ENCODE data around the gene GZF1. TPM values are rescaled to one million over a fixed set of nuclear protein-coding genes. Genes with fewer than 3 reads are reported as not detected.
"Not testable (repeated sequence)": the region's sequence is repeated elsewhere in the genome, so short reads cannot be mapped to it uniquely, and the experiment has no call there.

GZF1 gene
- total RNA-seq, 1 donor: 61.0 TPM

DNA sequence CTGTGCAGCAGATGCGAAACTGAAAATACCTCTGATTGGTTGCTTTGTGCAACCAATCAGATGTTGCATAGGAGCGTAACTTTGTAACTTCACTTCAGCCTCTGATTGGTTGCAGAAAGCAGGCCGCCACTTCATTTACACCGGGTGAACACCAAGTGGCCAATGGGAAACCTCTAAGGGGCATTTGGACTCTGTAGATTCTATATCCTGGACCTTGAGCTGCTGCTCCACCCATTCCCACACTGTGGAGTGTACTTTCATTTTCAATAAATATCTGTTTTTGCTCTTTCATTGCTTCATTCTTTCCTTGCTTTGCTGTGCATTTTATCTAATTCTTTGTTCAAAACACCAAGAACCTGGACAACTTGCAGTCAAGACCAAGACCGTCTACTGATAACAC is 25.5 kb upstream of the GZF1 start:
- no peaks in the 10 kb centered on the region for H3K9me3 ChIP-seq (ENCODE audit: low read depth, low read length)
- H3K4me1 ChIP-seq (ENCODE audit: insufficient read depth, low read length): no peaks in the 10 kb centered on the region
- no peak overlapping the region for H3K4me3 ChIP-seq (ENCODE audit: low read length)
- H3K27me3 ChIP-seq (ENCODE audit: insufficient read depth, low read length): no peaks in the 10 kb centered on the region

- H3K9me3 ChIP-seq (ENCODE audit: low read depth, low read length): no peaks in the 10 kb centered on the region
- no peaks in the 10 kb centered on the region for H3K27me3 ChIP-seq (ENCODE audit: insufficient read depth, low read length)
- no peak overlapping the region for H3K4me3 ChIP-seq (ENCODE audit: low read length)
- H3K4me1 ChIP-seq (ENCODE audit: insufficient read depth, low read length): no peaks in the 10 kb centered on the region
Observed at GRCh38 chr20:23337312-23337711, 24.7 kb upstream of the GZF1 start.

DNA sequence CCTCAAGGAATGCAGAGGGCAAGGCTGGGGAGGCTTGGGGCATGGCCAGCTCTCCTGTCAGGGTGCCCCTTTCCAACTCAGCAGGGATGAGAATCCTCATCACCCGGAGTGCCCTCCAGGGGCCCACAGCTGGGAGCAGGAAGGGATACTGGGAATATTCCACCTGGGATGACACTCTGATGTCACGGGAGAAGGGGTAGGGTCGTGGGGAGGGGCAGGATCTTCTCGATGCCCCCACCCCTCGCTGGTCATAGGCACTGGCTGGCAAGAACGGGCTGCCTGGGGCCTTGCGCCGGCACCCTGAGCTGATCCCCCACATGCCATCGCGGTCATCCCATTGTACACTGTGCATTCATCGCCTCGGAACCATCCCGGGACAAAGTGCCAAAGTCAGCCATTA is 22.0 kb upstream of the GZF1 start:
- no peak overlapping the region for H3K4me3 ChIP-seq (ENCODE audit: low read length)
- H3K9me3 ChIP-seq (ENCODE audit: low read depth, low read length): no peaks in the 10 kb centered on the region
- no peaks in the 10 kb centered on the region for H3K4me1 ChIP-seq (ENCODE audit: insufficient read depth, low read length)
- no peaks in the 10 kb centered on the region for H3K27me3 ChIP-seq (ENCODE audit: insufficient read depth, low read length)

DNA sequence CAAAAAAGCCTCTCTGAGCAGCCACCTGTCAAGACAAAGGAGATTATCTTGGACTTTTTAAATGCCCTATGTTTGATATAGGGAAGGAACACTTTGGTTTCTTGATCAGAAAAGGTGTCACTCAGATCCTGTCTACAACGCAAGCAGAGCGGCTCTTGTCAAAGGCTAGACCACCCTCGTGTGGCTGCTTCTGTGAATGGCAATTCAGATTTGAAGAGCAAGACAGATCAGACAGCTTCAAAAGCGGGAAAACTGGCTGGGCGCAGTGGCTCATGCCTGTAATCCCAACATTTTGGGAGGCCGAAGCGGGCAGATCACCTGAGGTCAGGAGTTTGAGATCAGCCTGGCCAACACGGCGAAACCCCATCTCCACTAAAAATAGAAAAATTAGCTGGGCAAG is 21.5 kb upstream of the GZF1 start:
- no peaks in the 10 kb centered on the region for H3K9me3 ChIP-seq (ENCODE audit: low read depth, low read length)
- no peaks in the 10 kb centered on the region for H3K4me1 ChIP-seq (ENCODE audit: insufficient read depth, low read length)
- H3K4me3 ChIP-seq (ENCODE audit: low read length): no peak overlapping the region
- no peaks in the 10 kb centered on the region for H3K27me3 ChIP-seq (ENCODE audit: insufficient read depth, low read length)

GRCh38 chr20:23341073-23341472 is 20.9 kb upstream of the GZF1 start:
- Histone ChIP-seq H3K9me3 (ENCODE audit: low read depth, low read length) (no peaks in the 10 kb centered on the region), H3K4me3 (ENCODE audit: low read length) (no peak overlapping the region), H3K4me1 (ENCODE audit: insufficient read depth, low read length) (no peaks in the 10 kb centered on the region), H3K27me3 (ENCODE audit: insufficient read depth, low read length) (no peaks in the 10 kb centered on the region)

DNA sequence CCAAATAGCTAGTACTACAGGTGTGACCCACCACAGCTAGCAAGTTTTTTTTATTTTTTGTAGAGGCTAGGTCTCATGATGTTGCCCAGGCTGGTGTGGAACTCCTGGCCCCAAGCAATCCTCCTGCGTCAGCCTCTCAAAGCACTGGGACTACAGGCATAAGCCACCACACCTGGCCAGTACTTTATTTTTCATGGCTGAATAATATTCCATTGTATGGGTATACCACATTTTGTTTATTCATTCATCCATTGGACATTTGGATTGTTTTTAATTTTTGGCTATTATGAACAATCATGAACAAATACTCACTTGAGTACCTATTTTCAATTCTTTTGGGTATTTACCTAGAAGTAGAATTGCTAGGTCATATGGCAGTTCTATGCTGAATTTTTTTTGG is 18.4 kb upstream of the GZF1 start:
- H3K27me3 ChIP-seq (ENCODE audit: insufficient read depth, low read length): no peaks in the 10 kb centered on the region

GRCh38 chr20:23344336-23344735 is 17.6 kb upstream of the GZF1 start:
- no peaks in the 10 kb centered on the region for H3K27me3 ChIP-seq (ENCODE audit: insufficient read depth, low read length)
- H3K4me1 ChIP-seq (ENCODE audit: insufficient read depth, low read length): peaks cover 7% of the 10 kb centered on the region
- H3K4me3 ChIP-seq (ENCODE audit: low read length): no peak overlapping the region
- H3K9me3 ChIP-seq (ENCODE audit: low read depth, low read length): no peaks in the 10 kb centered on the region

More for the DNA sequence above, 18.4 kb upstream of the GZF1 start:
- Histone ChIP-seq H3K4me1 (ENCODE audit: insufficient read depth, low read length) (no peaks in the 10 kb centered on the region), H3K4me3 (ENCODE audit: low read length) (no peak overlapping the region), H3K9me3 (ENCODE audit: low read depth, low read length) (no peaks in the 10 kb centered on the region)

DNA sequence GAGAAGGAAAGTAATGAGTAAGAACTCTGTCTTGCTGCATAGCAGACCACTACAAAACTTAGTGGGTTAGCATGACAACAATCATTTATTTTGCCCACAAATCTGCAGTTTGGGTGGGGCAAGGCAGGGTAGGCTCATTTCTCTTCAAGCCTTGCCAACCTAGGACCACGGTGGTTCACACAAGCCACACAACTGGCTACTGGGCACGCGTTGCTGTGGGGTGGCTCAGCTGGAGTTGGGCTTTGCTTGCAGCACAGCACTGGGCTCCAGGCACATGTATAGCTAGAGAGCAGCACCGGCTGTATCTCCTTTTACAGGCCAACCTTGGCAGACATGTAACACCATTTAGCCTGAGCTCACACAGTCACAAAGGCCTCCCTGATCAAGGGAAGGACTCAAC is 16.0 kb upstream of the GZF1 start:
- Histone ChIP-seq H3K4me1 (ENCODE audit: insufficient read depth, low read length) (peaks cover 13% of the 10 kb centered on the region), H3K27me3 (ENCODE audit: insufficient read depth, low read length) (no peaks in the 10 kb centered on the region), H3K9me3 (ENCODE audit: low read depth, low read length) (no peaks in the 10 kb centered on the region), H3K4me3 (ENCODE audit: low read length) (no peak overlapping the region)

GRCh38 chr20:23347791-23348190 is 14.2 kb upstream of the GZF1 start:
- Histone ChIP-seq H3K9me3 (ENCODE audit: low read depth, low read length) (no peaks in the 10 kb centered on the region), H3K27me3 (ENCODE audit: insufficient read depth, low read length) (no peaks in the 10 kb centered on the region), H3K4me3 (ENCODE audit: low read length) (no peak overlapping the region), H3K4me1 (ENCODE audit: insufficient read depth, low read length) (peaks cover 26% of the 10 kb centered on the region)

DNA sequence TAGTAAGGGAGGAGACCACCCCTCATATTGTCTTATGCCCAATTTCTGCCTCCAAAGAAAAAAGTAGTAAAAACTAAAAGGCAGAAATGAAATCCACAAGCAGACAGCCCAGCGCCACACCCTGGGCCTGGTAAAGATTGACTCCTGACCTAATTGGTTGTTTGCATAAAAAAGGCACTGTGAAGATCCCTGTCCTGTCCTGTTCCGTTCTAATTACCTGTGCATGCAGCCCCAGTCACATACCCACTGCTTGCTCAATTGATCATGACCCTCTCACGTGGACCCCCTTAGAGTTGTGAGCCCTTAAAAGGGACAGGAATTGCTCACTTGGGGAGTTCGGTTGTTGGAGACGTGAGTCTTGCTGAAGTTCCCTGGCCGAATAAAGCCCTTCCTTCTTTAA is 13.5 kb upstream of the GZF1 start:
- H3K4me3 ChIP-seq (ENCODE audit: low read length); H3K9me3 ChIP-seq (ENCODE audit: low read depth, low read length); H3K27me3 ChIP-seq (ENCODE audit: insufficient read depth, low read length): not testable (repeated sequence)
- peaks cover 26% of the 10 kb centered on the region for H3K4me1 ChIP-seq (ENCODE audit: insufficient read depth, low read length)

DNA sequence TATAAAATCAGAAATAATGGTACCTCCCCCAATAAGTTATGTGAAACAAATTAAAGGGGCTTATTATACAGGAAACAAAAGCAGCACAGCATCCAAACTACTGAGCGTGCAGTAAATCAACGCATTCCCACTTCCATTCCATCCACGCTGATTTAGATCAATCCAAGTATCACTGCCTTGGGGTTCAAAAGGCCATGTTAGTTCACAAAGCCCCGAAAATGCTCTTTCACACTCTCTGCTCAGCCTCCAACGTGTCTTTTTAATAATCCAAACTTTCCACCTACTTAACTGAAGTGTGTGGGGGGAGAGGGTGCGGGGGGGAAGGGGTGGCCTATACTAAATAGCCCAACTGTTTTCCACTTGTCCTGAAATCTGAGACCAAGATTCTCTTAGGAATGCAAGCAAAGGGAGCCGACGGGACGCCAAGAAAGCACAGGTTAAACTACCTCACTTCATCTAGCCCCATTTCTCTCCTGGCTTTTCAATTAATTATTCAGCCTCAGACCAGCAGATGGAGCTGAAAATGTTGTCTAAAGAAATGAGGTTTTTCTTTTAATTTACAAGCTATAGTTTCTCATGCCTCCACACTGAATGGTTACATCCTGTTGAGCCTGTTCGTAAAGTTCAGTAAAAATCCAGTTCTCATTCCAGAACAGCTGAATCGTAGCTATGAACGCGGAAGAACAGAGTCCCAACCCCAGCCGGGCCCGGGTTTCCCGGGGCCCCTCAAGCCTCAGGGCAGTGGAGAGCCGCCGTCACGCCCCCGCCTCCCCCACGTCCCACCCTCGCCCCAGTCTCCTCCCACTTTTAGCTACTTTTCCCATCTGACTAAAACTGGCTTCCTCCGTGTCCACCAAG is 12.4 kb upstream of the GZF1 start:
- Histone ChIP-seq H3K4me3 (ENCODE audit: low read length) (peak overlapping the region; percentile 86), H3K9me3 (ENCODE audit: low read depth, low read length) (no peaks in the 10 kb centered on the region), H3K4me1 (ENCODE audit: insufficient read depth, low read length) (peaks cover 26% of the 10 kb centered on the region), H3K27me3 (ENCODE audit: insufficient read depth, low read length) (no peaks in the 10 kb centered on the region)

DNA sequence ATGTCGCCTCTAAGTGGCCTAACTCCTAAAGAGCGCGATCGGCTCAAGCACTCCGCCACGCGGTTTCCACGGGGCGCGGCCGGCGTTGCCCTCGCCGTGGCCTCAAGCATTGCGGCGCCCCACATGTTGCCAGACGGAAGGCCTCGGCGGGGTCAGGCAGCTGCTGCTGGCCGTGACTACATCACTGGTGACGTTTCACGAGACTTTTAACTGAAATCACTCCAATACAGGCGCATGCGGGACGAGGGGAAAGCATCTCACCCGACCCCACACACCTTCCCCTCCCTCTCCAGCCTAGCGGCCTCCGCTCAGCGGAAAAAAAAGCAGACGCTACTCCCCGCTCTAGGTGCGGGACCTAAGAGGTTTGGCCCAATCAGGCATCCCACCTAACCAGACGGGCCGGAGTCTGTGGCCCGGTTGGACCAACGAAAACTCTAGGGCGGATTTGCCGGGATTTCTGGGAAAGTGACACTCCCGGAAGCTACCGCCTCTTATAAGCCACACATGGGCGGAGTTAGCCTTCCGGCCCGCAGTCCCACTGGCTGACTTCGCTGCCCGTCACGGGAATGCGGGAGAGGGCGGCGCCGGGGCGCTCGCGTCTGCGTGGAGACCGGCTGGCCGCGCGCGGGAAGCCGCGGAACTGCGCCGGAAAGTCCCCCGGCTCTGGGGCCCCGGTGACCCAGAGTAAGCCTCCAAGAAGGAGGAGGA is 11.6 kb upstream of the GZF1 start, which contains the start of gene NXT1:
Gene NXT1, plus strand, starts transcription at position 596 of the 708 bp plus-strand sequence. CDS start 3,251 bp downstream, outside the sequence.
- H3K4me3 ChIP-seq (ENCODE audit: low read length): peak within 1 kb of the TSS; percentile 86
- no peaks in the 10 kb centered on the region for H3K27me3 ChIP-seq (ENCODE audit: insufficient read depth, low read length)
- peaks cover 26% of the 10 kb centered on the region for H3K4me1 ChIP-seq (ENCODE audit: insufficient read depth, low read length)
- H3K9me3 ChIP-seq (ENCODE audit: low read depth, low read length): no peaks in the 10 kb centered on the region

DNA sequence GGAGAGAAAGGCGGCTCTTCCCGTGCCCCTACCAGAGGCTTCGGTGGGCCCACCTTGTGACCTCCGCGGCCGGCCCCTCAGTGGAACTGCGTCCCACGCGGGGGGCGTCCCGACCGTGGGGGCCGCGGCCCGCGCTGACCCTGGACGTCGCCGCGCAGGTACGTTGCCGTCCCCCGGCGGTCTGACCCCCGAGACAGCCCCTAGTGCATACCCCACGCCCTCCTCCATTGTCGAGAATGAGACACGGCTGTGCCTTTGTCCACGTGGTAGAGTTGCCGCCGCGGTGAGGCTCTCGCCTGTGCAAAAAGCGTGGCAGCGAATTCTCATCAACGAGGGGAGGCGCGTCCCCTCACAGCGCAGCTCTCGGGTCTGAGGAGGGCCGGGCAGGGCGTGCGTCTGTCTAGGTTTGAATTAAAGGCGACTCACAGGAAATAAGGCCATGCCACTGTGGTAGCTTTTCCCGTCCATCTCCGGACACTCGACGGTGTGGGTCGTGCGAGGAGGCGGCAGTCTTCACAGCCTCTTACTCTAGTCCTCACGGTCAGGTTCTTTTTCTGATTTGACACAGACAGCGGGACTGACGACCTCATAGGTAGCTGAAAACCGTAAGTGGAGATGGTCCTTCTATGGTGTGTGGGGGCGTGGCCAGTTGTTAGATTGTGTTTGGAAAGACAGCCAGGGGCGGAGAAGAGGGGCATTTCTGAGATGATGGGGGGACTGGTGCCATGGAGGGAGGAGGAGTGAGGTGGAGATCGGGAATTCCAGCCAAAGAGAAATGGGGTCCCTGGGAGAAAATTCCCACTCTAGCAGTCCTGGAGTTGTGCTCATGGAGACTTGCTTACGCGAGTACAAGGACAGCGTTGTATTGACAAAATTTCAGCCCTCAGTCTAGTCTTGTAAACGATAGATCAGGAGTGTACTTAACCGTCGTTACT is 10.8 kb upstream of the GZF1 start:
- Histone ChIP-seq H3K4me3 (ENCODE audit: low read length) (peak overlapping the region; percentile 86), H3K4me1 (ENCODE audit: insufficient read depth, low read length) (peaks cover 26% of the 10 kb centered on the region), H3K9me3 (ENCODE audit: low read depth, low read length) (no peaks in the 10 kb centered on the region), H3K27me3 (ENCODE audit: insufficient read depth, low read length) (no peaks in the 10 kb centered on the region)

DNA sequence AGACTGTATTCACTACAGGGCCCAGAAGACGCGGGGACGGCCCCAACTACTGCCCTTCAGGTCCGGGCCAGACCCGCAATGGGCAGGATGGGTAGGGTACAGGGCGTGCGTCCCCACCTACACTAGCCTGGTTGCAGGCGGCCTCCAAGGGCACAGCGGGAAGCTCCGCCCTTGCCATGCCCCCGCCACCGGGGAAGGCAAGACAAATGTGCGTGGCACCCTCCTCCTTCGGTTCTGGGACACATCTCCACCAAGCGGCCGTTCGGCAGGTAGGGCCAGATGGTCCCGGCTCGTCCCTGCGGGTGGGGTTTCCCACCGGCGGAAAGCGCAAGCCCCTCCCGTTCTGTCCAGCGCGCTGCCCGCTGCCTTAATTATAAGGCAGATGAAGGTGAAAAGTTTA is 5.8 kb upstream of the GZF1 start:
- no peaks in the 10 kb centered on the region for H3K27me3 ChIP-seq (ENCODE audit: insufficient read depth, low read length)
- peaks cover 29% of the 10 kb centered on the region for H3K4me1 ChIP-seq (ENCODE audit: insufficient read depth, low read length)
- H3K9me3 ChIP-seq (ENCODE audit: low read depth, low read length): no peaks in the 10 kb centered on the region
- H3K4me3 ChIP-seq (ENCODE audit: low read length): no peak overlapping the region

All from mononuclear cell (primary cell).